ENCODE measurements around the gene SKIDA1.

DNA sequence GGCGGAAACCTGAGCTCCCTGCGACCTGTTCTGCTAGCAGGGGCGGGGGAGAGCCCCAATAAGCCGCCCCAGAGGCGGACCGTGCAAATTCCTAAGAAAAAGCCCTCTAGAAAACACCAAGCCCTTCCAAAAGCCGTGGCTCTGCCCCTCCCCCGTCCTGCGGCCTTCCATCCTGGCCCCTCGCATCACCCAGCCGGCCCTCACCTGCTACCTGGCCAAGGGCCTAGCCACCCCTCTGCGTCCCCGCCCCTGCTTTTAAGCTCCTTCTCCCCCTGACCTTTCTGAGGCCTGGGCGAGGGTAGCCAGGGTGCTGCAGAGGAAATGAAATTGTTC is 24.9 kb downstream of the SKIDA1 start:
- TF ChIP-seq ZNF629 (tag by site-specific recombination; IDR thresholded peaks at IDR 0.05) = no peak
- TF ChIP-seq REST (tag by site-specific recombination; IDR thresholded peaks at IDR 0.05) = no peak
- no peak for TF ChIP-seq YY2 (tag by site-specific recombination; IDR thresholded peaks at IDR 0.05)
- TF ChIP-seq ZNF133 (tag by site-specific recombination; IDR thresholded peaks at IDR 0.05) = no peak
- TF ChIP-seq ZFP3 (tag by site-specific recombination; IDR thresholded peaks at IDR 0.05; ENCODE audit: low read depth) = no peak
- TF ChIP-seq, protein P1, sequence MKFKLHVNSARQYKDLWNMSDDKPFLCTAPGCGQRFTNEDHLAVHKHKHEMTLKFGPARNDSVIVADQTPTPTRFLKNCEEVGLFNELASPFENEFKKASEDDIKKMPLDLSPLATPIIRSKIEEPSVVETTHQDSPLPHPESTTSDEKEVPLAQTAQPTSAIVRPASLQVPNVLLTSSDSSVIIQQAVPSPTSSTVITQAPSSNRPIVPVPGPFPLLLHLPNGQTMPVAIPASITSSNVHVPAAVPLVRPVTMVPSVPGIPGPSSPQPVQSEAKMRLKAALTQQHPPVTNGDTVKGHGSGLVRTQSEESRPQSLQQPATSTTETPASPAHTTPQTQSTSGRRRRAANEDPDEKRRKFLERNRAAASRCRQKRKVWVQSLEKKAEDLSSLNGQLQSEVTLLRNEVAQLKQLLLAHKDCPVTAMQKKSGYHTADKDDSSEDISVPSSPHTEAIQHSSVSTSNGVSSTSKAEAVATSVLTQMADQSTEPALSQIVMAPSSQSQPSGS (tag by site-specific recombination; IDR thresholded peaks at IDR 0.05; ENCODE audit: low read depth) = no peak
